GM20000 (cell line): ENCODE results near the gene CPVL.
A peak's percentile ranks its signal among the peaks of the same experiment; 100 is the strongest.

Experiments used
- DNase-seq: peaks from one replicate; pipeline ENCODE4 v3.0.0; 2012; ENCODE audit warnings: low spot score
- CTCF ChIP-seq: IDR thresholded peaks from 2 replicates; pipeline ENCODE4 v1.5.1; 2012; ENCODE audit warnings: mild to moderate bottlenecking, control low read depth; ENCODE audit errors: extremely low read depth, missing control alignments

CPVL gene

GRCh38 chr7:29190349-29191045 lies 44.2 kb upstream of the CPVL start:
- DNase-seq: no peak
- TF ChIP-seq CTCF: no peak

- DNase-seq: peak; percentile 71
- TF ChIP-seq CTCF: peak; percentile 51
Measured at GRCh38 chr7:29189743-29190201, 43.4 kb upstream of the CPVL start.

- no peak for DNase-seq
- no peak for TF ChIP-seq CTCF
Measured at GRCh38 chr7:29185613-29186012, 39.3 kb upstream of the CPVL start.

GRCh38 chr7:29184599-29184998 lies 38.3 kb upstream of the CPVL start:
- no peak for DNase-seq
- TF ChIP-seq CTCF: no peak

- no peak for TF ChIP-seq CTCF
- DNase-seq: no peak
Measured at GRCh38 chr7:29179115-29179514, 32.8 kb upstream of the CPVL start.

GRCh38 chr7:29177963-29178600 lies 31.7 kb upstream of the CPVL start:
- DNase-seq: no peak
- TF ChIP-seq CTCF: no peak

- no peak for TF ChIP-seq CTCF
- DNase-seq: no peak
Measured at GRCh38 chr7:29173458-29173857, 27.1 kb upstream of the CPVL start.
